ENCODE results near the gene SMG6.

Gene SMG6

DNA sequence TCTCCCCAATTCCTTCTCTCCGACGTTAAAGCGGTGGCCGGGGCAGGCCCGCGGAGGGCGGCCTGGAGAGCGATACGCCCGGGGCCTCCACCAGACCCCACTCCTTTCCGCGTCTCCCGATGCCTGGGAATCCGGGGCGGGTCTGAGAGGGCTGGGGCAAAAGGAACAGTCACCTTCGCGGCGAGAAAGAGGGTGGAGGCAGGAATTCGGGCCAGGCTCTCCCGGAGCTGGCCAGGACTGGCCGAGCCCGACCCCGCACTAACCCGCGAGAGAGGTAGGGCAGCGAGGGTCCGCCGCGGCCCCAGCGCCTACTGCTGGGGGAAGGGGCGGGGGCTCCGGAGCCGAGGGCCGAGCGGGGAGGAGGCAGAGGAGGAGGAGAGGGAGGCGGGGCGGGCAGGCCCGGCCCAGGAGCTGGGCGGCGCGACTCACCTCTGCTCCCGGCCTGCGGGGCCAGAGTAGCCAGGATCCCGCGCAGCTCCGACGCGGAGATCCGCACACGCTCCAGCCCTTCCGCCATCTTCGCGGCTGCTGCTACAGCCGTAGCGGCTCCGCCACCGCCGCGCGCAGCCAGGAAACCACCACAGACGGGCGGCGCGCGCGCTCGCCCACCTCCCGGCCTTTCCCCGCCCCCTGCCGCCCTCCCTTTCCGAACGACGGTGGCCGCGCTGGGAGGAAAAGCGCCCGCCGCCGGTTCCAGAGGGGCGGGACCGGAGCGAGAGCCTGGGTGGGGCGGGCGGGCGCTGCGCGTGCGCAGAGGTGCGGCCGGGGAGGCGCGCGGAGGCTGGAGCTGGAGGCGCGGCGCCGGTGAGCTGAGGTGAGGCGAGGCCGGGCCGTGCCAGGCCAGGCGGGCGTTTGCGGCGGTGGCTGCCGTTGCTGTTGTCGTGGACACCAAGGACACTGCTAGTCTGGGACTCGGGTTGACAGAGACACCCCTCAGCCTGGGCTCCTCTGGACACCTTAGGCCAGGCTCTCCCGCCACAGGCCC lies at the start of gene SMG6, which contains the start of gene SRR:
SMG6 (minus strand) TSS at position 582 of the 985 bp plus-strand sequence; CDS start at position 517, 65 bp downstream.
SRR (plus strand) TSS at position 747 of the 985 bp plus-strand sequence. CDS start 11,611 bp downstream, outside the sequence.
- peak; percentile 73 for DNase-seq (ENCODE audit: low read depth)

- DNase-seq (ENCODE audit: low read depth), result no peak
Observed at GRCh38 chr17:2351269-2351668, 47.7 kb upstream of the SMG6 start.

DNA sequence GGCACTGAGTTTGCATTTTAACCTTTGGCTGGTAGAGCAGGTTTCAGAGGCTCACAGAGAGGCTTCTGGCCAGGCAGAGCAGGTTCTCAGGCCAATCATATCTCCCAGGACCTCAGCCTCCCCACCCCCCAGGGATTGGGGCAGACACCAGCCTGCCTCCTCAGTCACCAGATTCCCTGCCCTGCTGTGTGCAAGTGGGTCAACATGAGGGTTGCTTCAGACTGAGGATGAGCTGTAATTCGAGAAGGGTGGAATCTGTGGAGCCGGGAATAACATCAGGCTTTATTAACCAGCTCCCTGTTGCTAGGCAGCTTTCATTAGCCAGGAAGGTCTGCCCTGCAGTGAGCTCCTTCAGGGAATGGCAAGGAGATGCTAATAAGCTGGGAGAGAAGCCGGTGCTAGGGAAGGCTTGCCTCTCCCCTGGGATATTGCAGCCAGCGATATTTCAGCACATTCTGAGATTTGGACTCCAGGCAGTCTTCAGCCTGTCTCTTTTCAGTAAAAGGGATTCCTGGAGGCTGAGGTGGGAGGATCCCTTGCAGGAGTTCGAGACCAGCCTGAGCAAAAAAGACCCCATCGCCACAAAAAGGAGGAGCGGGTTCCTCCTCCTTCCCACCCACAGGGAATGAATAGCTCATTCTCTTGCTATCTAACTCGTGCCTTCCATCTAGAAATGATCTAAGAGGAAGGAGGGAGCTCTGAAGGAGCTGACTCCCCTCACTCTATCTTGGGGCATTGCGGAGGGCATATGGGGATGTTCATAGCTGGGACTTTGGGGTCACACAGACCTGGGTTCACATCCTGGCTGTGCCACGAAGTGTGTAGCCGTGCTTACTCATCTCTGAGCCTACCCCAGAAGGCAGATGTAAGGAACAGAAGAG lies 44.5 kb upstream of the SMG6 start:
- DNase-seq (ENCODE audit: low read depth), result peak; percentile 96

- DNase-seq (ENCODE audit: low read depth), result no peak
Observed at GRCh38 chr17:2346475-2346874, 42.9 kb upstream of the SMG6 start.

- DNase-seq (ENCODE audit: low read depth), result no peak
Observed at GRCh38 chr17:2344528-2344927, 40.9 kb upstream of the SMG6 start.

DNA sequence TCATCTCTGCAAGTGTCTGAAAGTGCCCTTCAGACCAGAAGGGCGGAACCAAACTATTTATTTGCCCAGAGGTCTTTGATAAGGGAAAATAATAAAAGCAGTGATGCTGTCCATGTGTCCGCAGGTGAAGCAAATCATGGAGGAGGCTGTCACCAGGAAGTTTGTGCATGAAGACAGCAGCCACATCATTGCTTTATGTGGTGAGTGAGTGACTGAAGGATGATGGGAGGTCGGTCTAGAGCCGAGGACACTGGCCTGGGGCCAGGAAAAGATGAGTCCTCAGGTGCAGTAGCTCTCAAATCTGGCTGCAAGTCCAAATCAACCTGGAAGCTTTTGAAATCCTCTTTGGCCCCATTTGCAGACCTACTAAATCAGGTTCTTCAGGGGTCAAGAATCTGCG lies 39.8 kb upstream of the SMG6 start:
- DNase-seq (ENCODE audit: low read depth), result no peak

DNA sequence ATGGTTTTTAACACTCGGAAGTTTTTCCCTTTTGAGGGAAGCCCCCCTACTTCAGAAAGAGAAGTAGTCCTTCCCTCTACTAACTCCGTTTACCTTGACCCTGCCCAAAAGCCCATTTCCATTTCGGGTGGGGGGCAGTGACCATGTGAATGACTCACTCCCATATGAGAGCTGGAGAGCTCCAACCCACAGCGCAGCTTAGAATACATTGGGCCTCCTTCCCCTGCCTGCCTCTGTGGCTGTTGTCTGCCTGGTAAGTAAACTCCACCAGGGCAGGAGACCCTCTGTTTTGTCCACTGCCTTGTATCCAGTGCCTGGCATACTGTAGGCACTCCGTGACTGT lies 34.7 kb upstream of the SMG6 start:
- DNase-seq (ENCODE audit: low read depth), result no peak

- DNase-seq (ENCODE audit: low read depth), result peak; percentile 51
Observed at GRCh38 chr17:2337544-2338314, 34.1 kb upstream of the SMG6 start.

GRCh38 chr17:2336852-2337543 lies 33.4 kb upstream of the SMG6 start, which contains the start of gene SGSM2:
SGSM2 (plus strand) TSS chr17:2337501; CDS start chr17:2337689, 188 bp downstream.
- DNase-seq (ENCODE audit: low read depth), result peak; percentile 31

- DNase-seq (ENCODE audit: low read depth), result peak; percentile 87
Observed at GRCh38 chr17:2336215-2336851, 32.7 kb upstream of the SMG6 start, which contains the start of gene TSR1. TSR1 (minus strand) TSS chr17:2336457; CDS start chr17:2336427, 30 bp downstream.

DNA sequence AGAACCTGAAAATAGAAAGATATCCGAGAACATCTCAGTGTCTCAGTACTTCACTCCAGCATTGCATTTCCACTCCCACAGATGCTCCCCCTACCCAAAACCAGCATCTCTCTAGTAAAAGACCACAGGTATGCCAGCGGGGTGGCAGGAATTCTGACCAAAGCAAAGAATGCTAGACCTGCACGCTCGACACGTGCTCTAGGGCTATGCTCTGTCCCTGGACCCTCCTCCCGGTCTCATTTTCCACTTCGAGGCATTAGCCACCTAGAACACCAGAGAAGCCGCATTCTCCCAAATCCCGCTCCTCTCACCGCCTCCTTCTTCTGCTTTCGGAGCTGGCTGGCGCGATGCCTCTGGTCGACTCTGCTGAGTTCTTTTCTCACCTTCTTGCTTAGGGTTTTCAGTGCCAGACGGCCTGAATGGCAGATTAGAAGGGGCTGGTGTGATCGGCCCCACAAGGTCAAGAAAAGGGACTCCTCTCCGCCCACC lies 32.2 kb upstream of the SMG6 start:
- peak; percentile 21 for DNase-seq (ENCODE audit: low read depth)

- DNase-seq (ENCODE audit: low read depth), result no peak
Observed at GRCh38 chr17:2331303-2331702, 27.7 kb upstream of the SMG6 start.

DNA sequence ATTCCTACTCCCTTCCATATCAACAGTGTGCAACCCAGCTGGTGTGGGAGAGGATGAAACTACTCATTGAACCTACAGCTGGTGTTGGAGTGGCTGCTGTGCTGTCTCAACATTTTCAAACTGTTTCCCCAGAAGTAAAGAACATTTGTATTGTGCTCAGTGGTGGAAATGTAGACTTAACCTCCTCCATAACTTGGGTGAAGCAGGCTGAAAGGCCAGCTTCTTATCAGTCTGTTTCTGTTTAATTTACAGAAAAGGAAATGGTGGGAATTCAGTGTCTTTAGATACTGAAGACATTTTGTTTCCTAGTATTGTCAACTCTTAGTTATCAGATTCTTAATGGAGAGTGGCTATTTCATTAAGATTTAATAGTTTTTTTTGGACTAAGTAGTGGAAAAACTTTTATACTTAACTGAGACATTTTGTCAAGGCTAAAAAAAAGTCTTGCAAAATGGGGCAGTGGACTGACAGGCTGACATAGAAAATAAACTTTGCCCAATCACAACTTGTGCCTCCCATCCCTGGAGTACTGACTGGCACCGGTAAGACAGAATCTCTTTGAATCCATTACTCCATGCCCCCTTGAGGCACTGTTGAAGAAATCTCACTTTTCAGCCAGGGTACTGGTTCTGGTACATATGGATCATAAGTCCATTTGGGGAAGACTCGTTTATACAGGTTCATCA lies 20.2 kb upstream of the SMG6 start:
- no peak for DNase-seq (ENCODE audit: low read depth)

DNA sequence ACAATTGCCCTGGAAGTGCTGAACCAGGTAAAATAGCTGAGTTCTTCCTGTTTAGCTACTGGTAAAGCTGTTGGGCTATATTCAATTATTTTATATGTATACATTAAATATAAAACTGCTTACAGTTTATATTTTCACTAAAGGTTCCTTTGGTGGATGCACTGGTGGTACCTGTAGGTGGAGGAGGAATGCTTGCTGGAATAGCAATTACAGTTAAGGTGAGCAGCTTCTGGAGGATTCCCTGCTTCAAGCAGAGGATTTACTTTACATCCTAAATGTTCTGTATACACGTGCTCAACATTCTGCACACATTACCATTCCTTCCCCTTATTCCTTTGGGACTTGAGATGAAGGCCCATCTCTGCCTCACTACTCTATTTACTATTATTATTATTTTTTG lies 17.8 kb upstream of the SMG6 start:
- no peak for DNase-seq (ENCODE audit: low read depth)

GRCh38 chr17:2319051-2319450 lies 15.5 kb upstream of the SMG6 start:
- no peak for DNase-seq (ENCODE audit: low read depth)

- DNase-seq (ENCODE audit: low read depth), result no peak
Observed at GRCh38 chr17:2317796-2318195, 14.2 kb upstream of the SMG6 start.

- DNase-seq (ENCODE audit: low read depth), result peak; percentile 68
Observed at GRCh38 chr17:2316916-2317205, 13.3 kb upstream of the SMG6 start.

DNA sequence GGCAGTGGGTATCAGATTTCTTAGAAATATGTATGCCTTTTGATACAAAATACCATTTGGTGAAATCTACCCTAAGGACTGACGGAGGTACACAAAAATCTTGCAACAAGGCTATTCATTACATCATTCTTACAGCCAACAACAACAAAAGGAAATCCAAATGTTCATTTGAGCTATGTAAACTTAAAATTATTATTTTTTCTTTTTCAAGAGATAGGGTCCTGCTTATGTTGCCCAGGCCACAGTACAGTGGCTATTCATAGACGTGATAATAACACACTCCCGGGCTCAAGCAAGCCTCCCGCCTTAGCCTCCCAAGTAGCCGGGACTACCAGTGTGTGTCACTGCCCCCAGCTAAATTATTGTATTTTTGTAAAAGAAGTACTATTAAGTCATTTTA lies 9.2 kb upstream of the SMG6 start:
- DNase-seq (ENCODE audit: low read depth), result no peak

GRCh38 chr17:2309338-2310154 lies 6.0 kb upstream of the SMG6 start:
- DNase-seq (ENCODE audit: low read depth), result peak; percentile 71
